Fibroblast of skin of right biceps (primary cell): ENCODE data around the gene TIMM21.

Source experiments
- DNase-seq: peaks from one replicate; pipeline ENCODE4 v3.0.0-alpha.2; 2013

The TIMM21 gene, protein sequence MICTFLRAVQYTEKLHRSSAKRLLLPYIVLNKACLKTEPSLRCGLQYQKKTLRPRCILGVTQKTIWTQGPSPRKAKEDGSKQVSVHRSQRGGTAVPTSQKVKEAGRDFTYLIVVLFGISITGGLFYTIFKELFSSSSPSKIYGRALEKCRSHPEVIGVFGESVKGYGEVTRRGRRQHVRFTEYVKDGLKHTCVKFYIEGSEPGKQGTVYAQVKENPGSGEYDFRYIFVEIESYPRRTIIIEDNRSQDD

DNA sequence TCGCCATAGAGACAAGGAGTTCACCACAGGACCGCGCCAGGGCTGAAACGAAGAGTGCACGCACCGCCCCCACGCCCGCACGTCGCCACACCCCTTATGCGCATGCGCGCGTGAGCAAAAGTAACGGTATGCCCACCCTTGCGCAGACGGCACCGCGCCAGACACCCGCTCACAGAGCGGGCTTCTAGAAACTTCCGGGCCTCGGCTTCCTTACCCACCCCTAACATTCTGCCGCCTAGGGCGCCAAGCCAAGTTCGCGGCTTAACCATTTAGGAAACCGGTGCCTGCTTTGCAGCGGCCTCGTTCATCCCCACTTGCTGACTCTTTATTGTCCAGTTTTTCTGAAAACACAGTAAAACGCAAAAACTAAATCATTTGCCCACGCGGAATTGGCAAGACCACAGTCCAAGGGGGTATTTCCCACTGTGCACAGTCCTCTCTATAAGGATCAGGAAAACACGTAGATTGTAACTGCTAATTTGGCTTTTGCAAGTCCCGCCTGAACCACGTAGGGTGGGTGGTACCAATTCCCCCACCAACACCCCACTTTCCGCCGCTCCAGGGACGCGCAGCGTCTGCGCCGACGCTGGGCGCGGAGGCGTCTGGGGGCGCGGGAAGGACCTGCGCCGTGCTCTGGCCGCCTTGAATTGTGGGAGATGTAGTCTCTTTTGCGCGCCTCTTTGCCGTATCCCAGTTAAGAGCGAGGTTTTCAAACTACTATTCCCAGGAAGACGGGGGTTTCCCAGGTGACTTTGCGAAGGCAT is at the start of gene TIMM21, which contains the start of gene FBXO15:
Gene TIMM21, plus strand, starts transcription at position 745 of the 764 bp plus-strand sequence. CDS start 286 bp downstream, outside the sequence.
Gene FBXO15, minus strand, starts transcription at position 56 of the 764 bp plus-strand sequence. Its CDS starts 49 bp downstream, at position 7.
- DNase-seq: peak; percentile 97

DNA sequence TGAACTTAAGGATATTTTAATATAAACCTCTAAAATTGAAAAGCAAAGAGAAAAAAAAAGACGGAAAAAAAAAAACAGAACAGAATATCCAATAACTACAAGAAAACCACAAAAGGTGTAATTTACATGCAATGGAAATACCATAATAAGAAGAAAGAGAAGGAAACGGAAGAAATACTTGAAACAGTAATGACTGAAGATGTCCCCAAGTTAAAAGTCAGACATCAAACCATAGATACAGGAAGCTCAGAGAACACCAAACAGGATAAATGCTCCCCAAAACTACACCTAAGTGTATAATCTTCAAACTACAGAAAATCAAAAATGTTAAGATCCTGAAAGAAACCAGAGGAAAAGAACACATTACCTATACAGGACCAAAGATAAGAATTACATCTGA is 39.9 kb upstream of the TIMM21 start:
- DNase-seq: no peak

DNA sequence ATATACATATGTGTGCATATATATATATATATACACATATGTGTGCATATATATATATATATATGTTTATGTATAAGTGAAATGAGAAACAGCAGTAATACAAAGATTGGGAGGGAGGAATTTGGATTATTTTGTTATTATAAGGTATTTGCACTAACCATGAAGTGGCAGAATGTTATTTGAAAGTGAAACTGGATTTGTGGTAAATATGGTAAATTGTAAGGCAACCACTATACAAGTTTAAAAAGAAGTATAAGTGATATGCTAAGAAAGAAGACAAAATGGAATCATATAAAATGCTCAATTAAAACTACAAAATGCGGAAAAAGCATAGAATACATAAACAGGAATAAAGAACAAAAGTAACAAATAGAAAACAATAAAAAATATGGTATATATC is 38.2 kb upstream of the TIMM21 start:
- DNase-seq: no peak

DNA sequence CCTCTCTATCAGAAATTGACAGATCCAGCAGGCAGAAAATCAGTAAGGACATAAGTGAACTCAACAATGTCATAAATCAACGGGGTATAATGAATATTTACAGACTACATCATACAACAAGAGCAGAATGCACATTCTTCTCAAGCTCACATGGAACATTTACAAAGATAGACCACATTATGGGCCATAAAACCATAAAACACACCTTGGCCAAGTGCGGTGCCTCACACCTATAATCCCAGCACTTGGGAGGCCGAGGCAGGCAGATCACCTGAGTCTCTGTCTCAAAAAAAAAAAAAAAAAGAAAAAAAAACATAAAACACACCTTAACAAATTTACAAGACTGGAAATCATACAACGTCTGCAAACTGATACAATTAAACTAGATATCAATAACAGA is 37.3 kb upstream of the TIMM21 start:
- no peak for DNase-seq

DNA sequence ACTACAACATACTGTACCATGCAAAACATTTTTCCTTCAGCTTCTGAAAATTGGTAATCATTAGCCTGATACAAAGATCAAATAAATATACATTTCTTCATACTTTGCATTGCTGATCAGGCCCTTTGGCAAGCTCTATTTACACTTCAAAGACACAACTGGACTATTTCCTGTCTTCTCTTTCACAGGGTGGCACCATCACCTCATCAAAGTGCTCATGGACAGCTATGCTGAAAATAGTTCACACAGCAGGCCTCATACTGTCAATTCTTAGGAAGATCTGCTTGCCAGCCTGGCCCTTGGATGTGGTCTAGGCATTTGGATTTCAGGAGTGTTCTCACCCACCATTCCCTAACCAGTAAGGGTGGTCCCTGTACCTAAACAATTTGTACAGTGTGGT is 34.6 kb upstream of the TIMM21 start:
- DNase-seq: no peak

DNA sequence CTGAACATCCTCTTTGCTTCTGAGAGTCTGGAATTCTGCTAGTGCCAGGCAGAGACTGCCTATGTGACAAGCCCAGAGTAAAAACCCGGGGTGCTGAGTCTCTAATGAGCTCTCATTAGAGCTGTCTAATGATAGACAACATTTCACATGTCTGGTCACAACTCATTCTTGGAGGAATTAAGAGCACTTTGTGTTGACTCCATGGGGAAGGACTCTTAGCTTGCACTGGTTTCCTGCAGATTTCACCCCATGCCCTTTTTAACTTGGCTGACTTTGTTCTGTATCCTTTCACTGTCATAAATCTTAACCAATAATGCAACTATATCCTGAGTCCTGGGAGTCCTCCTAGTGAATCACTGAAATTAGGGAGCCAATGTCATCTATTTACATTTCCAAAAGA is 34.2 kb upstream of the TIMM21 start:
- DNase-seq: no peak

DNA sequence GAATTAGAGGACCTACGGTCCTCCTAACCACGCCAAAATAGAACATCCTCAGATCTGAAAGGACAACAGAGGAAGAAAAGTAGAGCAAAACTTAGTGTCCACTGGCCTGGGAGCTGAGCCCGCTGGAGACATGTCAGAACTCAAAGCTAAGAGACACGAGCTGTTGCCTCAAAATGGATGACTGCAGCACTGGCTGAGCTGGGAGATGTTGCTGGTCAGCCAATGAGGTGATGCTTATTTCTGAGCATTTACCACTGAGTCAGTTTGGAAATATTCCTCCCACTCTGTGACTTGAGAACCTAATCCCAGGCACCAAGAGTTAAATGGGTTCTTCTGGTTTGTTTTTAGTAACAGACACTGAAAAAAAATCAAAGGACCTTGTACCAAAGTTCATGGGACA is 33.3 kb upstream of the TIMM21 start:
- DNase-seq: peak; percentile 59

DNA sequence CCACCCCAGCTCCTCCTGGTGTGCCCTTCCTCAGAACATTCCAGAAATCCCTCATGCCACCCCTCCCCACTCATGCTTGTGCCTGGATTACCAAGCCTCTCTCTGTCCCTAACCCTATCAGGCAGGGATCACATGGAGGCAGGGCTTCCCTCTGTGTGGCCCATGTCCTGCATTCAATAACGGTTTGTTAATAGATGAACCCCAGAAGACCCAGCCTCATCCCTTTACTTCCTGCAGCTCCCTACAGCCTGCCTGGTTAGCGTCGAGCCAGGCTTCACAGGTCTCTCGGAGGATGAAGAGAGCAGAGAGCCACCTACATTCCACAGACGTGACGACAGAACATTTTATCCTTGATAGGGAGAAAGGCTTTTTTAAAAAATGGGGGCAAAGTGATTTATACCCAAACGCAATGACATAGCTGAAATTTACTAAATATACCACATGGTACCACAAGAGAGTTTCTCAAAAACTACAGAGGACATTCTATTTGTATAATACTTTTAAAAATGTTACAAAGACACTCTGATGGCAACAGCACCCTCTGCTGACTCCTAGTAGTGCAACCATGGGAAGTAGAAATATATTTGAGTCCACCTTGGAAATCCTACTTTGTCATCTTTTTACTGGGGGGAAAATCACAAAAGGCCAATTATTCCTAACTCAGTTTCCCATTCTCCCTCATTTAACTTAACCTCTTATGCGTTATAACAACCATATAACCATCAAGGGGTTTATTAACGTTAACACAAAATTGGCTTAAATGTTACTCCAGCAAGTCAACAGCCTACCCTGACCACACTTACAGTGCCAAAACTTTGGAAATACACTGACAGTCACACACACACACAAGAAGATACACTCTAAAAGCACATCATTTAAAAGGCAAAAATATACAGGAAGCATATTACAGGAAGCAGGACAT is 31.4 kb upstream of the TIMM21 start:
- DNase-seq: peak; percentile 43

DNA sequence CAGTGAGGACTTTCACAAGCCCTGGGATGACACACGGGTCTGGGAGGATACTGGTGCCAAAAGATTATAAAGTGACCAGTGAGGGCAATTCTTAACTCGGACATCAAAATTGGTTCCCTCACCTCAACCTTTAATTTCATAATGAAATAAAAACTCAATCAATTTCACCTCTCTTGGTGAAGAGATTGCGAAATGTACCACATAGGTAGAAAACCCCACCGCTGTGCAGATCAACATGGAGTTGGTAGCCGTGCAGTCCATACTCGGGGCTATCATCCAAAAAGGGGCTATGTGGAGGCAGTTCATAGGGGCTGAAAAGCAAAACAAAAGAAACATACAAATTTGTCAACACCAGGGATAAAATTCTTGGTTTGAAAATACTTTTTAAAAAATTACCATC is 25.1 kb upstream of the TIMM21 start:
- DNase-seq: no peak

DNA sequence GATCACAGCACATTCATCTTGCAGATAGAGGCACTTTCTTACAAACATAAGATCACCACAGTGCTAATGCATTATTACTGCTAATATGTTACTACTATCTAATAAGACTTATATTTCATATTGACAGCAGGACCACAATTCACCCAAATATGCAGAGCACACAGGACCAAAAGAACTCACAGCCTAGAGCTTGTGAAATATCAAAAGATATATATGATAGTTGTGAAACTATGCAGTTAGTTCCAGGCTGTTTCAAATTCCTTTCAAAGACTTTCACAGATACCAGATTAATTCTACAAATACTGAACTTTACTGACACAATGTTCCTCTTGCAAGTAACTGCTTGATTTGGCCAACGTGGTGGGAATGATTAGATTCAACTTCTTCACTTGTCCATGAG is 23.7 kb upstream of the TIMM21 start:
- no peak for DNase-seq

DNA sequence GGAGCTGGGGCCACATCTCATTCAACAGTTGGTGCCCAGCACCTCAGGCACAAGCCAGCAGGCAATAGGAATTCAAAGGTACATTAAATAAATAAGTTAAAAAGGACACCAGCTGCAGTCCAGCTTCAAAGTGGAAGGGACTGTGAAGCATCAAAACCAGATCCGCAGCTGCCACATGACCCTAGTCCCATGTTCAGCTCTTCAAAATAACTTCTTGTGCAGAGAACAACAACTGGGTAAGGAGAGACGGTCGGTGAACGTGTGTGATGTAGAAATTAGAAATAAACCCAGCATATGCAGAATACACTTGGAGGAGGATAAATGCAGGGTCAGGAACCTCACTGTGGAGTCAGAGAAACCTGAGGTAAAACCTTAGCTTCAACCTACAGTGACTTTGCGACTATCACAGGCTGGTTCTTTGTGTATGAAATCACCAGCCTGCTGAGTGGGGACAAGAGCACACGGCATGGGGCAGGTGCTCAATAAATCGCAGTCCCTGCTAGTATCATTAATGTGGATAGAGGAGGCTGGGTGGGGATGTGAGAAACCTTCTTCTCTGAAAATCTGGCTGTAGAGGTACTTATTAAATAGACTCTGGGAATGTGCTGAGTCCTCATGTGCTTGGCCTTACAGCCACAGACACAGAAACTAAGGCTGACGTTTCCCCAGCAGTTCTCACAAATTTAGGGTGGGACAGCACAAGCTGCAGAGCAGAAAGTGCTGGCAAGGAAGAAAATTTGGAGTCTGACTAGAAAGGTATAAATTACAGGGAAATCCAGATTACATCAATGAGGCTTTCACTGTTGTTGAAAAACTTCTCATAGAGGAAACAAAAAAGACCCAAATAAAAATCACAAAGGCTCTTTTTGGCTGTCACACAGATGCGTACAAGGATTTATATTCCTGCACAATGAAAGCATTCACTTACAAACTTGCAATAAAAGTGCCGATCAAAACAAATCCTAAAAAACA is 21.4 kb upstream of the TIMM21 start:
- DNase-seq: no peak

DNA sequence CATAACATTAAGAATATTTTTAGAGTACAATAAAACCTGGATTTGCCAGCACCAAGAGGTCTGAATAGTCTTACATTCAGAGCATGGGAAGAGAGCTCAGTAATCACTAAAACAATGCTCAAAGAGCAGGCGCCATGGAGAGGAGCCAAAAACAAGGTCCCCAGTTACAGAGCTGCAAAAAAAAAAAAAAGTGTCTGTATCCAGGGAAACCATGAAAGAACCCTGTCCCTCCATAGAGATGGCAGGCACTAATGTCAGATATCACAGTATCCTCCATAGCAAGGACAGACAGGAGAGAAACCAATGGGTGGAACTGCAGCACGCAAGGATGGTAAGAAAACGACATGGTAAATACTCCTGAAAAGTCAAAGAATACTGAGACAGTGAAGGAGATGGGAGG is 20.2 kb upstream of the TIMM21 start:
- no peak for DNase-seq

DNA sequence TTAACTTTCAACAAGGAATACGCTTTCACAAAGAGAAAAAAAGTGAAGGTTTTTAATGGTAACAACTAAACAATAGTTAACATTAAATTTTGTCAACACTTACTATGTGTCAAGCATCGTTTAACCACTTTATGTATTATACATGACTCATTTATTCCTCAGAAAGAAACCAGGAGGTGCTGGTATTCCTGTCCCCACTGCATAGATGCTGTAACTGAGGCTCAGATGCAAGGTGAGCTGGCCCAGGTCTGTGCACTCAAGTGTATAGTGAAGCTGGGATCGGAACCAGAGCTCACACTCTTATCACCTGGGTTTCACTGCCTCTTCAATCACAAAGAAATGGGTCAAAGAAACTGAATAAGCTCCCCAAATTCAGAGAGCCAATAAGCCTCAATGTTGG is 17.2 kb upstream of the TIMM21 start:
- DNase-seq: no peak

DNA sequence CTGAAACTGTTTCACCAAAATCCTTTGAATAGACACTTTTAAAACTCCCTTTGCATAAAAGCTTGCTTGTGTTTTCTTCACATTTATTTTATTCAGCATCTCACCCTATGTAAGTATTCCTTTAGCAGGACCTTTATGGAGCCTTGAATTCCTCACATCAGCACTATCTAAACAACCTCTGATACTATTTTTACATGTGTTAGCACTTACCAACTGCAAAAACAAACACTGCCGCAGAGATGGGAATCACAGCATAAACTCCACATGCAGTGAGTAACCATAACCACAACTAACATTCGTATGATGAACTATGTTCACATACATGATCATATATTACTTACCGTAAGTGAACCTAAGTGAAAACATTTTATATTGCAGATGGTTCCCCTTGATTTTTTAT is 16.1 kb upstream of the TIMM21 start:
- peak; percentile 10 for DNase-seq

DNA sequence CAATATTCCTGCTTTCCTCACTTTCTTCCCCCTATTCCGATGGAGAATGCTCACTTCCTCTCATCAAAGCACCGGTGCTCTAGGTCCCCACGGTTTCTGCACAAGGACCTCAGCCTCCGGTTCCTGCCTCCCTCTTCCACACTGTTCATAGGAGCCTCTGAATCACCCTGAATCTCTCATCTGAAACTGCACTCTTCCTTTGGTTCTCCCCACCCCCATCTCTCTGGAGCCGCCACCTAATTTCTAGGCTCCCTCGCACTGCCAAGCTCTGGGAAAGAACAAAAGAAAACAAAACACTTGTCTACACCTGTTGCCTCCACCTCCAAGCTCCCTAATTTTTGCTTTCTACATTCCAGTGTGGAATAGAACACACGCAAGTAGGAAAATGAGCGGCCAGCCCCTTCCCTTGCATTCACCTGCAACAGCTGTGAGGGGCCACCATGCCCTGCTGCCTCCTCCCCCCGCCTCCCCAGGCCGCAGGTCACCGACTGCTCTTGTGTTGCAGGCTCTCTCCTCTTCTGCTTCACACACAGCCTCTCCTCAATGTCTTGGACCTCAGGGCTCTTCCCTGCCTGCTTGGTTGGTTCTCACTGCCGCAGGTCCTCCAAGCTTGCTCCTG is 10.3 kb upstream of the TIMM21 start:
- no peak for DNase-seq

DNA sequence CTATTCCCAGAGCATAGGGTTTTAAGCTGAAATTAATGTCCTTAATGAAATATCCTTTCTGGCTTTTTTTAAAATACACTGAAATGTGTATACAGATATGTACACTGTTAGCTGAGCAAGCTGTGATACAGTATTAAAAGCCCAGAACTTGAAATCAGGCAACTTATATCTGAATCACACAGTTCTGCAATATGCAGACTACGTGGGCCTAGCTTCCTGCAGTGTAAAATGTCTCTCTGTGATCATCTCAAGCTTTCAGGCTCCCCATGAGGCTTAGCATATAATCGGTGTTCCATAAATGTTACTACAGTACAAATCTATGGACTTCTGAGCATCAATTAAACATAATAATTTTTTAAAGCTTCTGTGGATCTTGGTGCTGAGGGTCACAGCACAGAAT is 8.9 kb upstream of the TIMM21 start:
- peak; percentile 11 for DNase-seq

DNA sequence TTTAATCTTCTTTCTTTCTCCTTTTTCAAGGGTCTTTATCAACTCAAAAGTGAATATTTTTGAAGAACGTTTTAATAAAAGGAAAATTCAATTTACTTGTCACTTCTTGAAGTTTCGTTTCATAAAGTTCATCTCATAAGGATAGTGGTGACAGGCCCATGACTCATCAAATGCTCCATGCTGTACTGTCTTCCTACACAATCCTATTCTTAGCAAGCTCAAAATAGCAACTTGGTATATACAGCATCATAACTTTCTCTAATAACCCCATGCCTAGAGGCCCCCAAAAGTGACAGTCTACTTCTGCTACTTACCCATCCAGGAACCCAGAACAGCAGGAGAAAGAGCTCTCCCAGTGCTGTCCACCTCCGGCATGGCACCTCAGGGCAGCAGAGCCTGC is 8.4 kb upstream of the TIMM21 start:
- peak; percentile 78 for DNase-seq

DNA sequence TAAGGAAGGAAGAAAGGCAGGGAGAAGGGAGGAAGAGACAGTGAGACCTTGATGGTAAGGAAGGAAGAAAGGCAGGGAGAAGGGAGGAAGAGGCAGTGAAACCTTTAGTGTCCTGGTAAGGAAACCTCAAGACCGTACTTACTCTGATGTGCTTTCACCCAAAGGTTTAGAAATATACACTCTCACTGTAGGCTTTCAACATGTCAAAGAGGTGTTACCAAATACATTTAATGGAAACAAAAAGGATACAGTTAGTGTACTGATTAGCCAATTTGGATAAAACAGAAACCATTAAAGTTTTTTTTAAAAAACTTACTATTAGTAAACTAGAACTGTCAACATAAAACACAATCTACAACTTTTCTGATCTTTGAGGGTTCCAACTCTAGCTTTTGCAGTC is 7.7 kb upstream of the TIMM21 start:
- DNase-seq: no peak

DNA sequence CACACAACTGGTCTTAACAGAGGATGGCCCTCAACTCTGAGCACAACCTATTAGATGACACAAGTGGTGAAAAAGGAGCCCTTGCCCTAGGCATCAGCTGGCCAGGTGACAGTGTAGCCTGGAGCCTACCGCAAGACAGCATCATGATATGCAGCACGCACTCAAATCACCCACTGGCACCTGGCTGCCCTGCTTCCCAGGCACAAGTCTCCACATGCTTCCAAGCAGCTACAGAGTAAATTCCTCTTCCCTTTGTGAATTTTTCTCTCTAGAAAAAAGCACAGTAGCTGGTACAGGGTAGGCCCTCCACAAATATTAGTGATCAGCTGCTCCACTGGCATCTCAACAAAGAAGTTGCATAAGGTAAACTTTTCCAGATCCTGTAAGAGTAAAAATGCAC is 6.7 kb upstream of the TIMM21 start:
- DNase-seq: no peak

DNA sequence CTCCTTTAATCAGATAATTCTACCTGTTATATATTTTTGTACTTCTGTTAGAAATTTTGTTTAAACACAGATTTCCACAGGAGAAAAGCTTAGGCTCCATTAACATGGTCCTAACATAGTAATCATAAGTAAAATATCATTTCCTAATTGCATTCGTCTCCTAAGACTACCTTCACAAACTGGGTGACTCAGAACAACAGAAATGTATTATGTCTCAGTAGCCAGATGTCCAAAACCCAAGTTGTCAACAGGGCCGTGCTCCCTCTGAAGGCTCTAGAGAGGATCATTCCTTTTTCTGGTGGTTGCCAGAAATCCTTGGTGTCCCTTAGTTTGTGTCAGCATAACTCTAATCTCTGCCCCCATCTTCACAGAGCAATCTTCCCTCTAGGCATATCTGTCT is 6.1 kb upstream of the TIMM21 start:
- DNase-seq: peak; percentile 36

DNA sequence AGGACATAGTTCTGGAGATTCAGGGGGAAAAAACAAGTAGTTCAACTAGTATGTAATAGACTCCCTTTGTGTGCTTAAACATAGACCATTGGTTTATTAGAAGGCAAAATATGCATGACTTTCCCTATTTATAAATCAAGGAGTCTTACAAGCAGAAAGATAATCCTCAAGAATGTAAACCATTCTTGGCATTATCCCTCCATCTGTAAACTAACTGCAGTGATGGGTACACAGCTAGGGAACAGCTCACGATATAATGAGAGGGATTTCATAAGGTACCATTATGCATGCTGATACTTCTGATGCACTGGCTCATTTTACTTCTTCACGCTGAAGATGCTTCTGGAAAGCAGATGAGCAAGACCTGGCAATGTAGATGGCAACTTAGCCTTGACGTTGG is 1.6 kb upstream of the TIMM21 start:
- peak; percentile 66 for DNase-seq

DNA sequence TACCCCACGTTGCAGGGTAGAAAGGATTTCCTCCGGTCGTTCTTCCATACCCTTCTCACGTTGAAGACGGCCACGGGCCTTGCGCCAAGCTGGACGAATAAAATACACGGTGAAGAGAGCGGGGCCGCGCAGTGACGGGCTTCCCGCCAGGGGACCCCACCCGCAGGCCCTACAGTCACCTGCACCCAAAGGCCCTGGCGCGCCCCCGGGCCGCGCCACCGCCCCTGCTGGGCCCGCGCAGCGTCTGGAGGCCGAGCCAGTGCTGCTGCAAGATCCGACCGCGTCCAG is 888 bp upstream of the TIMM21 start:
- no peak for DNase-seq
